Naive thymus-derived CD4-positive, alpha-beta T cell (primary cell): ENCODE data around the gene PPIL6. TPM values are rescaled to one million over a fixed set of nuclear protein-coding genes. Genes with fewer than 3 reads are reported as not detected.

Source experiments
- ATAC-seq: fragments of 150-1000 bp; cut with Tn5 transposase; 2 replicates; pipeline ENCODE4 v1.10.0; 2021; ENCODE audit warnings: mild to moderate bottlenecking, moderate library complexity
- CTCF ChIA-PET: fragments of 350-600 bp; sonication (Branson Sonifier 250); formaldehyde crosslinking; loops from one replicate; lab custom pipeline; 2021; ENCODE audit warnings: antibody characterized with exemption; lab: Charles Lee
- POLR2A ChIA-PET: fragments of 350-600 bp; sonication (Branson Sonifier 250); formaldehyde crosslinking; loops from one replicate; lab custom pipeline; 2021; ENCODE audit warnings: antibody characterized with exemption, inconsistent platforms; lab: Charles Lee
- DNase-seq, 9 donors: peaks; one replicate each; pipeline versions ENCODE4 v3.0.0 to v3.0.0-alpha.2; 2020 to 2022; ENCODE audit warnings: mixed read lengths in 1 of 9
- H3K27ac ChIP-seq: one replicate; pipeline ENCODE4 v1.7.0; 2013; ENCODE audit warnings: mild to moderate bottlenecking, low read depth, low read length, moderate library complexity
- H3K27me3 ChIP-seq, 2 donors: one replicate each; pipeline ENCODE4 v1.7.0; 2013; ENCODE audit warnings: low read length in 2 of 2, mild to moderate bottlenecking in 2 of 2, moderate library complexity in 2 of 2; ENCODE audit not compliant: control insufficient read depth in 2 of 2, insufficient read depth in 2 of 2
- H3K36me3 ChIP-seq, 3 experiments: 1 replicate in 2 of 3; 2 replicates in 1 of 3; pipeline ENCODE4 v1.7.0; 2013; ENCODE audit warnings: low read length in 3 of 3, mild to moderate bottlenecking in 3 of 3, moderate library complexity in 1 of 3; ENCODE audit not compliant: insufficient read depth in 3 of 3, control insufficient read depth in 2 of 3
- H3K4me1 ChIP-seq, 2 donors: one replicate each; pipeline ENCODE4 v1.7.0; 2013; ENCODE audit warnings: low read length in 2 of 2, mild to moderate bottlenecking in 2 of 2, moderate library complexity in 1 of 2; ENCODE audit not compliant: control insufficient read depth in 2 of 2, insufficient read depth in 2 of 2
- H3K4me3 ChIP-seq: 2 replicates; pipeline ENCODE4 v1.7.0; 2013; ENCODE audit warnings: mild to moderate bottlenecking, low read length
- H3K9me3 ChIP-seq, 3 experiments: 1 replicate in 2 of 3; 2 replicates in 1 of 3; pipeline ENCODE4 v1.7.0; 2013; ENCODE audit warnings: low read length in 3 of 3; ENCODE audit not compliant: control insufficient read depth in 2 of 3
- H3K27ac Mint-ChIP-seq, 9 donors: one replicate each; pipeline ENCODE4 v1.8.0; 2020 to 2022; ENCODE audit warnings: mixed read lengths in 9 of 9, mild to moderate bottlenecking in 8 of 9, moderate library complexity in 5 of 9, inconsistent platforms in 2 of 9
- H3K27me3 Mint-ChIP-seq, 5 donors: one replicate each; pipeline ENCODE4 v1.8.0; 2021 to 2022; ENCODE audit warnings: mixed read lengths in 5 of 5, mild to moderate bottlenecking in 1 of 5
- H3K36me3 Mint-ChIP-seq, 5 donors: one replicate each; pipeline ENCODE4 v1.8.0; 2020 to 2022; ENCODE audit warnings: mixed read lengths in 5 of 5, mild to moderate bottlenecking in 3 of 5, inconsistent platforms in 1 of 5
- H3K4me1 Mint-ChIP-seq, 7 donors: one replicate each; pipeline ENCODE4 v1.8.0; 2020 to 2022; ENCODE audit warnings: mixed read lengths in 7 of 7, mild to moderate bottlenecking in 3 of 7, inconsistent platforms in 1 of 7
- H3K4me3 Mint-ChIP-seq, 10 donors: one replicate each; pipeline ENCODE4 v1.8.0; 2020 to 2022; ENCODE audit warnings: mild to moderate bottlenecking in 10 of 10, mixed read lengths in 10 of 10, moderate library complexity in 6 of 10, inconsistent platforms in 2 of 10
- H3K9me3 Mint-ChIP-seq, 11 donors: one replicate each; pipeline ENCODE4 v1.8.0; 2020 to 2022; ENCODE audit warnings: mixed read lengths in 11 of 11, mild to moderate bottlenecking in 4 of 11, inconsistent platforms in 1 of 11, moderate library complexity in 1 of 11
- intact Hi-C, 2 donors: fragments of 100-400 bp; cut with micrococcal nuclease; formaldehyde crosslinking; loops; one replicate each; pipeline ENCODE4 v1.15.1; 2023
- polyA plus RNA-seq, 2 donors: library from polyadenylated mRNA; unstranded; fragments of 300-500 nt; fragmentation: Illumina TruSeq; gene quantifications; one replicate each; pipeline ENCODE4 v1.2.3, GENCODE V29; 2021
- total RNA-seq, 6 experiments: library from RNA in 5 of 6; stranded (reverse) in 5 of 6; gene quantifications; 1 replicate in 5 of 6; 2 replicates in 1 of 6; pipeline ENCODE4 v1.2.3 and lab custom pipeline; 2021 to 2026

Gene PPIL6
- total and polyA plus RNA-seq, 7 experiments from 2014 or later, result 0.13 to 1.9 (median 0.51) TPM; not detected in 1

- H3K36me3 ChIP-seq, result peaks cover 0 to 7% (median 6%) of the 10 kb centered on the region in 3 experiments
- CTCF ChIA-PET, result interaction anchor here (1.6 kb wide), 1 partner anchor 100 kb away, joined by 5 read pairs; no protein-coding TSS in a partner anchor
- peaks cover 33% of the 10 kb centered on the region in 2 donors for H3K4me1 ChIP-seq
- H3K27ac ChIP-seq, result peak overlapping the region; percentile 78
- Mint-ChIP-seq H3K27ac (peak overlapping the region; percentile 42 to 95 (median 88)), H3K4me1 (peaks cover 32 to 49% (median 46%) of the 10 kb centered on the region in 7 donors), H3K9me3 (no peaks in the 10 kb centered on the region), H3K4me3 (peak overlapping the region; percentile 61 to 92 (median 84)), H3K27me3 (peaks cover 0 to 7% (median 0%) of the 10 kb centered on the region in 5 donors), H3K36me3 (peaks cover 16 to 34% (median 26%) of the 10 kb centered on the region in 5 donors)
- H3K27me3 ChIP-seq, result no peaks in the 10 kb centered on the region
- ATAC-seq, result peak; percentile 17
- DNase-seq, result no peak
- intact Hi-C loops, result loop anchor here (1.0 to 10.0 kb wide), 19 partner anchors 8 to 2001 kb away; partner anchors contain the start of genes AK9 (in 2 of the 2), CD164 (in 2 of the 2), CDC40 (in 2 of the 2) and CEP57L1 (in 2 of the 2)
- no peaks in the 10 kb centered on the region for H3K9me3 ChIP-seq
- peak overlapping the region; percentile 26 for H3K4me3 ChIP-seq
- POLR2A ChIA-PET, result interaction anchor here (1.8 to 4.9 kb wide), 5 partner anchors 20 to 101 kb away, joined by 5 to 58 read pairs (median 13); partner anchors contain the start of genes CD164, MICAL1, PPIL6 and SMPD2
These were observed 43.3 kb upstream of the PPIL6 start for GRCh38 chr6:109483735-109484057.

GRCh38 chr6:109482905-109483734 lies 42.7 kb upstream of the PPIL6 start, which contains the start of gene ZBTB24:
ZBTB24 (minus strand) TSS chr6:109483219; CDS start chr6:109482026, 1,193 bp downstream.
- peak within 1 kb of the TSS; percentile 84 for H3K27ac ChIP-seq
- H3K9me3 ChIP-seq, result no peaks in the 10 kb centered on the region
- ChIA-PET POLR2A (interaction anchor here (0.5 to 4.9 kb wide), 14 partner anchors 8 to 1222 kb away, joined by 3 to 58 read pairs (median 4); partner anchors contain the start of genes CD164, CDC40, MICAL1 and PPIL6), CTCF (interaction anchor here (0.7 to 1.6 kb wide), 2 partner anchors 28 to 99 kb away, joined by 3 to 5 read pairs; no protein-coding TSS in a partner anchor)
- H3K27me3 ChIP-seq, result no peaks in the 10 kb centered on the region
- peaks cover 38 to 39% of the 10 kb centered on the region in 2 donors for H3K4me1 ChIP-seq
- peak within 1 kb of the TSS; percentile 42 to 95 (median 91) for H3K27ac Mint-ChIP-seq
- peaks cover 16 to 40% (median 29%) of the 10 kb centered on the region in 5 donors for H3K36me3 Mint-ChIP-seq
- H3K27me3 Mint-ChIP-seq, result peaks cover 0 to 7% (median 0%) of the 10 kb centered on the region in 5 donors
- H3K4me1 Mint-ChIP-seq, result peaks cover 38 to 55% (median 51%) of the 10 kb centered on the region in 7 donors
- DNase-seq, result peak; percentile 86 to 92 (median 89)
- intact Hi-C loops, result loop anchor here (1.0 to 10.0 kb wide), 19 partner anchors 8 to 2002 kb away; partner anchors contain the start of genes AK9 (in 2 of the 2), CD164 (in 2 of the 2), CDC40 (in 2 of the 2) and CEP57L1 (in 2 of the 2)
- peak; percentile 94 for ATAC-seq
- peaks cover 0 to 7% (median 6%) of the 10 kb centered on the region in 3 experiments for H3K36me3 ChIP-seq
- peak within 1 kb of the TSS; percentile 92 to 99 (median 97) for H3K4me3 Mint-ChIP-seq
- H3K4me3 ChIP-seq, result peak within 1 kb of the TSS; percentile 79
- H3K9me3 Mint-ChIP-seq, result no peaks in the 10 kb centered on the region

DNA sequence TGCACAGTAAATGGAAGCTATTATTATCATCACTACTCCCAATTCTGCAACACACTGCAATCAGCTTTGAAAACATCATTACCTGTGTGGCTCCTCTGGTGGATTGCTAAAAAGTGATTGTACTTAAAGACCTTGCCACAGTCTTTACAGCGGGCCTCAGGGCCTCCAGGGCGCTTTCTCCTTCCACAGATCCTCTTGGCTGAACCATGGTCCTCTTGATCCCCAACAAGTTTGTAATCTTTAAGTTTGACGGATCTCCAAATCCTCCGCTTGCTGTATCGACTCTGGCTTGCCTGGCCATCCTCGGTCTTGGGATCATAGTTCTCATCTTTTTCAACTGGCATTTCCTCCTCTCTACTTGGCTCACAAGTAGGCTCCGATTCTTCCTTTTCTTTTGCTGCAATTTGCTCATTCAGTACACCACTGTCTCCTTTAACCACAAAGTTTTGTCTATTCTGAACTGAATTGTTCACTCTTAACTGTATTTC lies 40.6 kb upstream of the PPIL6 start:
- peaks cover 51 to 76% (median 71%) of the 10 kb centered on the region in 7 donors for H3K4me1 Mint-ChIP-seq
- ATAC-seq (no peak), DNase-seq (no peak)
- Histone ChIP-seq H3K4me3 (peak overlapping the region; percentile 79), H3K27ac (peak overlapping the region; percentile 4), H3K4me1 (peaks cover 45 to 59% of the 10 kb centered on the region in 2 donors), H3K36me3 (peaks cover 0 to 22% (median 6%) of the 10 kb centered on the region in 3 experiments), H3K9me3 (no peaks in the 10 kb centered on the region), H3K27me3 (no peaks in the 10 kb centered on the region)
- H3K9me3 Mint-ChIP-seq, result no peaks in the 10 kb centered on the region
- ChIA-PET CTCF (interaction anchor here (1.0 to 1.5 kb wide), 2 partner anchors 18 to 39 kb away, joined by 3 to 4 read pairs; no protein-coding TSS in a partner anchor), POLR2A (interaction anchor here (0.7 to 4.9 kb wide), 6 partner anchors 10 to 99 kb away, joined by 3 to 58 read pairs (median 8); partner anchors contain the start of genes CD164 and MICAL1)
- intact Hi-C loops, result loop anchor here (1.0 to 10.0 kb wide), 7 partner anchors 22 to 2004 kb away; partner anchors contain the start of genes AMD1 (in 1 of the 2), GTF3C6 (in 1 of the 2), OSTM1 (in 1 of the 2) and REV3L (in 1 of the 2)
- H3K27me3 Mint-ChIP-seq, result peaks cover 0 to 4% (median 0%) of the 10 kb centered on the region in 5 donors
- H3K4me3 Mint-ChIP-seq, result peak overlapping the region; percentile 92 to 99 (median 97)
- peak overlapping the region; percentile 30 to 94 (median 70) for H3K27ac Mint-ChIP-seq
- peaks cover 16 to 53% (median 36%) of the 10 kb centered on the region in 5 donors for H3K36me3 Mint-ChIP-seq

DNA sequence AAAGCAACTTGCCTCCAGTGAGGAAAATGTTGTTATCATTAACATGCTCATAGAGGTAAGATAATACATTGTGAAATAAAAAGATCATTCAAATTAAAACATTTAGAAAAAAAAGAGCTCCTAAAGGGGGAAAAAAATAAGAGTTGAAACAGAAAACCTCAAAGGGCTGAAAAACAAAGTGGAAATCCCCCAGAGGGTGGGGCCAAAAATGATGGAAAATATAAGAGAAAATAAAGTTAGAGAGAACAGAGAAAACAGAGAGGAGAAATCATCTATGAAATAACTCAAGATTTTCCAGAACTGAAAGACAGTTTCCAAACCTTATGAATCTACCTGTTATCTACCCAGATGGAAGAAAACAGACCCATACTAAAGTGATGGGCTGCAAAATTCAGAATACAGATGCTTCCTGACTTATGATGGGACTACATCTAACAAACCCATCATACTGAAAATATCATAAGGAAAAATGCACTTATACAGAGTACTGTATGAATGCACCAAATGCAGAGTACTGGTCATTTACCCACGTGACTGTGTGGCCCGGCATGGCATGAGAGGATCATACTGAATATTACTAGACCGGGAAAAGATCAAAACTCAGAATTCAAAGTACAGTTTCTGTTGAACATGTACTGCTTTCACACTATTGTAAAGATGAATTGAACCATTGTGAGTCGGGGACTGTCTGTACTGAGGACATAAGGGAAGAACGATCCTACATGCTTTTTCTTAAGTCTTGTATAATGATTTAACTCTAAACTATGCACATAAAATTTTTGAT lies 38.6 kb upstream of the PPIL6 start:
- Histone ChIP-seq H3K4me1 (peaks cover 45 to 59% of the 10 kb centered on the region in 2 donors), H3K27me3 (no peaks in the 10 kb centered on the region), H3K9me3 (no peaks in the 10 kb centered on the region), H3K36me3 (peaks cover 0 to 40% (median 17%) of the 10 kb centered on the region in 3 experiments), H3K4me3 (peak overlapping the region; percentile 52), H3K27ac (peak overlapping the region; percentile 57)
- DNase-seq (peak in 2 of 9 donors; percentile 35 to 43), ATAC-seq (no peak)
- intact Hi-C loops, result loop anchor here in 1 of 2 donors (1.0 kb wide), 1 partner anchor 20 kb away; no protein-coding TSS in a partner anchor
- ChIA-PET POLR2A (interaction anchor here (0.6 to 4.9 kb wide), 7 partner anchors 14 to 384 kb away, joined by 3 to 58 read pairs (median 6); partner anchors contain the start of genes CD164, MICAL1, PPIL6 and SESN1), CTCF (interaction anchor here (0.6 to 1.1 kb wide), 2 partner anchors 95 kb away, joined by 3 to 4 read pairs; no protein-coding TSS in a partner anchor)
- Mint-ChIP-seq H3K4me1 (peaks cover 55 to 86% (median 77%) of the 10 kb centered on the region in 7 donors), H3K4me3 (peak overlapping the region; percentile 76 to 99 (median 91)), H3K9me3 (no peaks in the 10 kb centered on the region), H3K27me3 (no peaks in the 10 kb centered on the region), H3K36me3 (peaks cover 20 to 66% (median 50%) of the 10 kb centered on the region in 5 donors), H3K27ac (peak overlapping the region; percentile 52 to 94 (median 79))

- peaks cover 4 to 47% (median 24%) of the 10 kb centered on the region in 3 experiments for H3K36me3 ChIP-seq
- intact Hi-C loops, result loop anchor here in 1 of 2 donors (1.0 kb wide), 1 partner anchor 19 kb away; no protein-coding TSS in a partner anchor
- peak overlapping the region; percentile 10 for H3K4me3 ChIP-seq
- H3K4me1 ChIP-seq, result peaks cover 45 to 62% of the 10 kb centered on the region in 2 donors
- H3K27ac ChIP-seq, result peak overlapping the region; percentile 57
- Mint-ChIP-seq H3K36me3 (peaks cover 23 to 69% (median 55%) of the 10 kb centered on the region in 5 donors), H3K27ac (peak overlapping the region; percentile 52 to 94 (median 79)), H3K27me3 (no peaks in the 10 kb centered on the region), H3K4me3 (peak overlapping the region; percentile 76 to 99 (median 91)), H3K4me1 (peaks cover 53 to 86% (median 77%) of the 10 kb centered on the region in 7 donors), H3K9me3 (peaks cover 0 to 1% (median 0%) of the 10 kb centered on the region in 11 donors)
- ATAC-seq (no peak), DNase-seq (no peak)
- ChIA-PET POLR2A (interaction anchor here (1.2 to 2.0 kb wide), 3 partner anchors 13 to 96 kb away, joined by 5 to 10 read pairs (median 6); partner anchors contain the start of genes CD164, PPIL6 and SMPD2), CTCF (interaction anchor here (1.1 kb wide), 1 partner anchor 95 kb away, joined by 4 read pairs; no protein-coding TSS in a partner anchor)
- H3K9me3 ChIP-seq, result no peaks in the 10 kb centered on the region
- H3K27me3 ChIP-seq, result no peaks in the 10 kb centered on the region
These were observed 37.9 kb upstream of the PPIL6 start for GRCh38 chr6:109478222-109478805.
